ENCODE data around the gene DYRK3. TPM values are rescaled to one million over a fixed set of nuclear protein-coding genes. Genes with fewer than 3 reads are reported as not detected.

DYRK3 gene
- total and polyA plus RNA-seq, 9 of the 15 experiments (the other 6 are each of a cell fraction or from before 2014, with no cell fraction given) = 4.5 to 33.7 (median 25.7) TPM

DNA sequence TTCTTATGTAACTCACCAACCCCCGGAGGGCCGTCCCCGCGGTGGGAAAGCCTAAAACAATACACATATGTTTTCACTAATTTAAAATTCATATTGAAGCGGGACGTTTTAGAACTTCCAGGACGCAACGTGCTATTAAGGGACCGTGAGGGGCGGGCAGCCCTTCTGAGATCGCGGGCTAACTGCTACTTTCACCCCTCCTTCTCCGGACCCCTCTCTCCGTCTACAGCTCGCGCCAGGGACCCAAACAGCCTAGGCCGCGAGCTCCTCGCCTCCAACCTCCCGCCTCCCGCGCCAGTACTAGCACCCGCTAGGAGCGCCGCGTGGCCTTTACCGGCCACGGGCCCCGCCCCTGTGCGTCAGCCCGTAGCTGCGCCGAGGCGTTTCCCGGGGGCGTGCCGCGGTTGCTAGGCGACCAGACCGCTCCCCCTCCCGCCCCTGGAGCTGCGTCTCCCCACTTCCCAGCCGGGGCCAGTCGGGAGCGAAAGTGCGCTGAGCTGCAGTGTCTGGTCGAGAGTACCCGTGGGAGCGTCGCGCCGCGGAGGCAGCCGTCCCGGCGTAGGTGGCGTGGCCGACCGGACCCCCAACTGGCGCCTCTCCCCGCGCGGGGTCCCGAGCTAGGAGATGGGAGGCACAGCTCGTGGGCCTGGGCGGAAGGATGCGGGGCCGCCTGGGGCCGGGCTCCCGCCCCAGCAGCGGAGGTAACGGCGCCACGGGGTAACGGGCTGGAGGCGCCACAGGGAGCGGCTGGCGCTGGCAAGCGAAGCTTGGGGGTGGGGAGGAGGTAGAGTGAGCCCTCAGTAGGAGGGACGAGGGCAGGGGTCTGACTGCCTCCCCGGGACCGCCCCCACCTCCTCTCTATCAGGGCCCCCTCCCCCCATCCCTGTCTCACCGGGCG is at the start of gene DYRK3 (continued):
- TF ChIP-seq ZNF592 (IDR thresholded peaks at IDR 0.05) (peak; percentile 91; the same call in 1 of the 2 replicates), ZFP30 (CRISPR knock-in tag; IDR thresholded peaks at IDR 0.05; ENCODE audit: borderline replicate concordance) (no peak), RUNX1 (IDR thresholded peaks at IDR 0.05; ENCODE audit: low read depth) (no peak), DIDO1 (tag; IDR thresholded peaks at IDR 0.05; ENCODE audit: low read depth) (no peak), CTCF (IDR thresholded peaks at IDR 0.05 in 2 of 3, conservative IDR thresholded peaks at IDR 0.05 in 1 of 3; ENCODE audit: insufficient read depth in 2 of 3, low read depth in 1 of 3, low read length in 3 of 3) (peak in 2 of 3 experiments; percentile 30; a peak in 2 of 6 replicates), E2F8 (IDR thresholded peaks at IDR 0.05; ENCODE audit: low read depth, partially characterized antibody) (peak; percentile 14), RREB1 (CRISPR knock-in tag; IDR thresholded peaks at IDR 0.05) (peak; percentile 78; the same call in 1 of the 2 replicates)
- TF ChIP-seq, protein P1, sequence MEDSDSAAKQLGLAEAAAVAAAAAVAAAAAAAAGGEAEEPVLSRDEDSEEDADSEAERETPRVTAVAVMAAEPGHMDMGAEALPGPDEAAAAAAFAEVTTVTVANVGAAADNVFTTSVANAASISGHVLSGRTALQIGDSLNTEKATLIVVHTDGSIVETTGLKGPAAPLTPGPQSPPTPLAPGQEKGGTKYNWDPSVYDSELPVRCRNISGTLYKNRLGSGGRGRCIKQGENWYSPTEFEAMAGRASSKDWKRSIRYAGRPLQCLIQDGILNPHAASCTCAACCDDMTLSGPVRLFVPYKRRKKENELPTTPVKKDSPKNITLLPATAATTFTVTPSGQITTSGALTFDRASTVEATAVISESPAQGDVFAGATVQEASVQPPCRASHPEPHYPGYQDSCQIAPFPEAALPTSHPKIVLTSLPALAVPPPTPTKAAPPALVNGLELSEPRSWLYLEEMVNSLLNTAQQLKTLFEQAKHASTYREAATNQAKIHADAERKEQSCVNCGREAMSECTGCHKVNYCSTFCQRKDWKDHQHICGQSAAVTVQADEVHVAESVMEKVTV (CRISPR knock-in tag; IDR thresholded peaks at IDR 0.05) = no peak
